K562 (cell line): ENCODE results near the gene C2CD4D. TPM values are rescaled to one million over a fixed set of nuclear protein-coding genes. Genes with fewer than 3 reads are reported as not detected.

Experiments used
- CEBPG ChIP-seq, 3 experiments: fragments of 200-800 bp in 1 of 3; sonication (Bioruptor generic) in 1 of 3; sonication (generic) in 1 of 3; formaldehyde crosslinking in 1 of 3; IDR thresholded peaks in 2 of 3; conservative IDR thresholded peaks in 1 of 3; 2 replicates each; pipeline versions ENCODE4 v1.6.1 to v1.8.0; 2016 to 2022; ENCODE audit warnings: missing compliant biosample characterization in 2 of 3, missing genetic modification characterization in 2 of 3, mild to moderate bottlenecking in 1 of 3, missing genetic modification reagents in 1 of 3
- DACH1 ChIP-seq: fragments of 450-650 bp; IDR thresholded peaks from 2 replicates; pipeline ENCODE4 v1.6.1; 2018; ENCODE audit not compliant: partially characterized antibody
- ELF1 ChIP-seq: fragments of 200-800 bp; sonication (Bioruptor generic); IDR thresholded peaks from 2 replicates; pipeline ENCODE4 v1.6.1; 2016; ENCODE audit warnings: missing genetic modification characterization, missing compliant biosample characterization
- JUN ChIP-seq, 2 experiments: sonication (generic) in 1 of 2; formaldehyde crosslinking in 1 of 2; IDR thresholded peaks; 2 replicates each; pipeline versions ENCODE4 v1.6.1 to v1.8.0; 2012 to 2022; ENCODE audit warnings: borderline replicate concordance in 2 of 2, mild to moderate bottlenecking in 2 of 2, improper control_type of control experiment in 1 of 2, low read depth in 1 of 2, low read length in 1 of 2, missing genetic modification reagents in 1 of 2
- MAZ ChIP-seq, 2 experiments: fragments of 450-650 bp in 1 of 2; sonication (generic) in 1 of 2; formaldehyde crosslinking; IDR thresholded peaks in 1 of 2; conservative IDR thresholded peaks in 1 of 2; 2 replicates each; pipeline versions ENCODE4 v1.4.0 to v1.5.0; 2020; ENCODE audit warnings: mild to moderate bottlenecking in 1 of 2, missing genetic modification reagents in 1 of 2
- MTA2 ChIP-seq: fragments of 450-650 bp; IDR thresholded peaks from 2 replicates; pipeline ENCODE4 v1.6.1; 2016; ENCODE audit warnings: low read depth
- MTF1 ChIP-seq: fragments of 250-450 bp; sonication (Bioruptor Pico); IDR thresholded peaks from 2 replicates; pipeline ENCODE4 v1.9.0; 2021; ENCODE audit warnings: moderate library complexity, mild to moderate bottlenecking, inconsistent platforms, borderline replicate concordance
- PHF8 ChIP-seq: fragments of 200-600 bp; sonication (generic); IDR thresholded peaks from 2 replicates; pipeline ENCODE4 v1.6.1; 2012; ENCODE audit warnings: mixed run types, mild to moderate bottlenecking, inconsistent platforms, low read length, moderate library complexity, borderline replicate concordance
- SMARCC2 ChIP-seq: fragments of 450-650 bp; IDR thresholded peaks from 2 replicates; pipeline ENCODE4 v1.6.1; 2017; ENCODE audit warnings: antibody characterized with exemption, moderate library complexity, mild to moderate bottlenecking, low read depth
- TAF7 ChIP-seq: fragments of 450-650 bp; IDR thresholded peaks from 2 replicates; pipeline ENCODE4 v1.6.1; 2016; ENCODE audit warnings: missing genetic modification characterization, missing compliant biosample characterization
- ZNF561 ChIP-seq: fragments of 450-650 bp; formaldehyde crosslinking; conservative IDR thresholded peaks from 2 replicates; pipeline ENCODE4 v1.4.0; 2020; ENCODE audit warnings: mild to moderate bottlenecking, moderate library complexity
- ZNF695 ChIP-seq: fragments of 450-650 bp; formaldehyde crosslinking; IDR thresholded peaks from 2 replicates; pipeline ENCODE4 v1.4.0; 2020; ENCODE audit warnings: mild to moderate bottlenecking, moderate library complexity
- polyA plus RNA-seq, 8 experiments: library from polyadenylated mRNA; depleted of rRNA in 4 of 8; stranded (reverse) in 5 of 8; unstranded in 3 of 8; fragments of >200 nt; fragmentation: Nextera tagmentation in 2 of 8; fragmentation: Illumina TruSeq in 1 of 8; extraction: Ambion mirVana in 2 of 8; extraction: Trizol in 1 of 8; gene quantifications; 2 replicates each; pipeline versions ENCODE4 v1.2.1 to v1.2.3, GENCODE V29; 2011 to 2014; ENCODE audit warnings: inconsistent platforms in 1 of 8, missing spikeins in 1 of 8
- total RNA-seq, 7 experiments: library from RNA; depleted of rRNA in 6 of 7; stranded (reverse); fragments of >200 nt in 6 of 7; fragmentation: Illumina TruSeq in 2 of 7; extraction: Trizol in 2 of 7; gene quantifications; 2 replicates each; pipeline versions ENCODE4 v1.2.1 to v1.2.3, GENCODE V29; 2011 to 2021; ENCODE audit warnings: low replicate concordance in 1 of 7
- TF ChIP-seq, protein P1 (sequence below): sonication (generic); formaldehyde crosslinking; IDR thresholded peaks from 2 replicates; pipeline ENCODE4 v1.8.0; 2022; ENCODE audit warnings: mild to moderate bottlenecking, missing genetic modification reagents
- TF ChIP-seq, protein P2 (sequence below): fragments of 450-650 bp; IDR thresholded peaks from 2 replicates; pipeline ENCODE4 v1.6.1; 2018; ENCODE audit warnings: mild to moderate bottlenecking, low read depth; ENCODE audit not compliant: partially characterized antibody
- TF ChIP-seq, protein P3 (sequence below): fragments of 450-650 bp; IDR thresholded peaks from 2 replicates; pipeline ENCODE4 v1.6.1; 2016; ENCODE audit warnings: borderline replicate concordance
- TF ChIP-seq, protein P4 (sequence below): sonication (generic); formaldehyde crosslinking; IDR thresholded peaks from 2 replicates; pipeline ENCODE4 v1.9.0; 2022; ENCODE audit warnings: mild to moderate bottlenecking, missing genetic modification reagents

C2CD4D gene
- total and polyA plus RNA-seq, 9 of the 15 experiments (the other 6 are each of a cell fraction or from before 2014, with no cell fraction given): not detected

DNA sequence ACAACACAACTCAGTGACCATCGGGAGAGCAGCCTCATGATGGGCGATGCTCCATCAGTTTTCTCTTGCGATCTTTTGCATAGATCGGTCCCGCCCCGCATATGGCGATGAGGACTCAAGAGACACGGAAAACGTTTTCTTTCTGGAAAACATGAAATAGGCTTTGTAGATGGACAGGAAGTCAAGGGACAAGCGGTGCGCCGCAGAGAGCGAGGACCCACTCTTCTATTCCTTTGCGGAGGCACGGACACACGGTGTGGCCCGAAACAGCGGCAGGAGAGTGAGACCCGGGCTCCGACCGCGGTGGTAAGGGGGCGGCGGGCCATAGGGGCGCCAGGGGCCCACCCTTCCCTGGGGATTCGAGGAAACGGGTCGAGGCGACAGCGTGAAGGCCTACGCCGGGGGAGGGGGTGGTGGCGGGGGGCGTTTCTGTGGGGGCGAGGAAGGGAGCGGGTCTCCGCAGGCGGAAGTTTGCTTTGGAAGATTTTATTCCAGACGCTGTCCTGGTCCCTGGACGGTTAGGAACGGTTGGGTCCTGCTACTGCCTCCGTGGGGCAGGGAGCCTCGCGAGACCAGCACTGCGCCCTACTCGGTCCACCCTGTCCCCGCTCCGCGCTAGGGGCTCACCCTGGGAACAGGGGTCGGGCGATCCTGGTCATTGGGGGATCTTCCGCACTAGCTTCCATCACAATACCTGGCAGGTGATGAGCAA is 48.5 kb downstream of the C2CD4D start (continued):
- TF ChIP-seq, protein P1, sequence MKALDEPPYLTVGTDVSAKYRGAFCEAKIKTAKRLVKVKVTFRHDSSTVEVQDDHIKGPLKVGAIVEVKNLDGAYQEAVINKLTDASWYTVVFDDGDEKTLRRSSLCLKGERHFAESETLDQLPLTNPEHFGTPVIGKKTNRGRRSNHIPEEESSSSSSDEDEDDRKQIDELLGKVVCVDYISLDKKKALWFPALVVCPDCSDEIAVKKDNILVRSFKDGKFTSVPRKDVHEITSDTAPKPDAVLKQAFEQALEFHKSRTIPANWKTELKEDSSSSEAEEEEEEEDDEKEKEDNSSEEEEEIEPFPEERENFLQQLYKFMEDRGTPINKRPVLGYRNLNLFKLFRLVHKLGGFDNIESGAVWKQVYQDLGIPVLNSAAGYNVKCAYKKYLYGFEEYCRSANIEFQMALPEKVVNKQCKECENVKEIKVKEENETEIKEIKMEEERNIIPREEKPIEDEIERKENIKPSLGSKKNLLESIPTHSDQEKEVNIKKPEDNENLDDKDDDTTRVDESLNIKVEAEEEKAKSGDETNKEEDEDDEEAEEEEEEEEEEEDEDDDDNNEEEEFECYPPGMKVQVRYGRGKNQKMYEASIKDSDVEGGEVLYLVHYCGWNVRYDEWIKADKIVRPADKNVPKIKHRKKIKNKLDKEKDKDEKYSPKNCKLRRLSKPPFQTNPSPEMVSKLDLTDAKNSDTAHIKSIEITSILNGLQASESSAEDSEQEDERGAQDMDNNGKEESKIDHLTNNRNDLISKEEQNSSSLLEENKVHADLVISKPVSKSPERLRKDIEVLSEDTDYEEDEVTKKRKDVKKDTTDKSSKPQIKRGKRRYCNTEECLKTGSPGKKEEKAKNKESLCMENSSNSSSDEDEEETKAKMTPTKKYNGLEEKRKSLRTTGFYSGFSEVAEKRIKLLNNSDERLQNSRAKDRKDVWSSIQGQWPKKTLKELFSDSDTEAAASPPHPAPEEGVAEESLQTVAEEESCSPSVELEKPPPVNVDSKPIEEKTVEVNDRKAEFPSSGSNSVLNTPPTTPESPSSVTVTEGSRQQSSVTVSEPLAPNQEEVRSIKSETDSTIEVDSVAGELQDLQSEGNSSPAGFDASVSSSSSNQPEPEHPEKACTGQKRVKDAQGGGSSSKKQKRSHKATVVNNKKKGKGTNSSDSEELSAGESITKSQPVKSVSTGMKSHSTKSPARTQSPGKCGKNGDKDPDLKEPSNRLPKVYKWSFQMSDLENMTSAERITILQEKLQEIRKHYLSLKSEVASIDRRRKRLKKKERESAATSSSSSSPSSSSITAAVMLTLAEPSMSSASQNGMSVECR (CRISPR knock-in tag): peak; percentile 67; the same call in 1 of the 2 replicates
- TF ChIP-seq DACH1: no peak
- TF ChIP-seq ELF1 (tag): no peak
- TF ChIP-seq PHF8: no peak
- no peak for TF ChIP-seq SMARCC2
- TF ChIP-seq, protein P2, sequence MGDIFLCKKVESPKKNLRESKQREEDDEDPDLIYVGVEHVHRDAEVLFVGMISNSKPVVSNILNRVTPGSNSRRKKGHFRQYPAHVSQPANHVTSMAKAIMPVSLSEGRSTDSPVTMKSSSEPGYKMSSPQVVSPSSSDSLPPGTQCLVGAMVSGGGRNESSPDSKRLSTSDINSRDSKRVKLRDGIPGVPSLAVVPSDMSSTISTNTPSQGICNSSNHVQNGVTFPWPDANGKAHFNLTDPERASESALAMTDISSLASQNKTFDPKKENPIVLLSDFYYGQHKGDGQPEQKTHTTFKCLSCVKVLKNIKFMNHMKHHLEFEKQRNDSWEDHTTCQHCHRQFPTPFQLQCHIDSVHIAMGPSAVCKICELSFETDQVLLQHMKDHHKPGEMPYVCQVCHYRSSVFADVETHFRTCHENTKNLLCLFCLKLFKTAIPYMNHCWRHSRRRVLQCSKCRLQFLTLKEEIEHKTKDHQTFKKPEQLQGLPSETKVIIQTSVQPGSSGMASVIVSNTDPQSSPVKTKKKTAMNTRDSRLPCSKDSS: no peak
- no peak for TF ChIP-seq JUN (IDR thresholded peaks at IDR 0.05; ENCODE audit: borderline replicate concordance, low read depth, low read length)
- TF ChIP-seq JUN (CRISPR knock-in tag; IDR thresholded peaks at IDR 0.05; ENCODE audit: borderline replicate concordance): 0 out of 2 replicates have a peak, but pooled peaks have one; percentile 23
- no peak for TF ChIP-seq MTF1 (CRISPR knock-in tag)
- TF ChIP-seq, protein P3, sequence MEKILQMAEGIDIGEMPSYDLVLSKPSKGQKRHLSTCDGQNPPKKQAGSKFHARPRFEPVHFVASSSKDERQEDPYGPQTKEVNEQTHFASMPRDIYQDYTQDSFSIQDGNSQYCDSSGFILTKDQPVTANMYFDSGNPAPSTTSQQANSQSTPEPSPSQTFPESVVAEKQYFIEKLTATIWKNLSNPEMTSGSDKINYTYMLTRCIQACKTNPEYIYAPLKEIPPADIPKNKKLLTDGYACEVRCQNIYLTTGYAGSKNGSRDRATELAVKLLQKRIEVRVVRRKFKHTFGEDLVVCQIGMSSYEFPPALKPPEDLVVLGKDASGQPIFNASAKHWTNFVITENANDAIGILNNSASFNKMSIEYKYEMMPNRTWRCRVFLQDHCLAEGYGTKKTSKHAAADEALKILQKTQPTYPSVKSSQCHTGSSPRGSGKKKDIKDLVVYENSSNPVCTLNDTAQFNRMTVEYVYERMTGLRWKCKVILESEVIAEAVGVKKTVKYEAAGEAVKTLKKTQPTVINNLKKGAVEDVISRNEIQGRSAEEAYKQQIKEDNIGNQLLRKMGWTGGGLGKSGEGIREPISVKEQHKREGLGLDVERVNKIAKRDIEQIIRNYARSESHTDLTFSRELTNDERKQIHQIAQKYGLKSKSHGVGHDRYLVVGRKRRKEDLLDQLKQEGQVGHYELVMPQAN: peak; percentile 31; the same call in 1 of the 2 replicates
- TF ChIP-seq, protein P4, sequence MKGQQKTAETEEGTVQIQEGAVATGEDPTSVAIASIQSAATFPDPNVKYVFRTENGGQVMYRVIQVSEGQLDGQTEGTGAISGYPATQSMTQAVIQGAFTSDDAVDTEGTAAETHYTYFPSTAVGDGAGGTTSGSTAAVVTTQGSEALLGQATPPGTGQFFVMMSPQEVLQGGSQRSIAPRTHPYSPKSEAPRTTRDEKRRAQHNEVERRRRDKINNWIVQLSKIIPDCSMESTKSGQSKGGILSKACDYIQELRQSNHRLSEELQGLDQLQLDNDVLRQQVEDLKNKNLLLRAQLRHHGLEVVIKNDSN: 0 out of 2 replicates have a peak, but pooled peaks have one; percentile 30
- peak; percentile 11; the same call in 1 of the 2 replicates for TF ChIP-seq CEBPG (CRISPR knock-in tag; IDR thresholded peaks at IDR 0.05)
- TF ChIP-seq CEBPG (tag; conservative IDR thresholded peaks at IDR 0.05 in 1 of 2, IDR thresholded peaks at IDR 0.05 in 1 of 2): no peak
- no peak for TF ChIP-seq MTA2
- TF ChIP-seq MAZ (CRISPR knock-in tag; conservative IDR thresholded peaks at IDR 0.05 in 1 of 2, IDR thresholded peaks at IDR 0.05 in 1 of 2): peak in 1 of 2 experiments; percentile 56; a peak in 2 of 4 replicates
- no peak for TF ChIP-seq TAF7
- no peak for TF ChIP-seq ZNF695
- no peak for TF ChIP-seq ZNF561
